H9 (cell line): ENCODE measurements around the gene PLEKHG3. TPM values are rescaled to one million over a fixed set of nuclear protein-coding genes. Genes with fewer than 3 reads are reported as not detected.

Source experiments
- DNase-seq: peaks from one replicate; pipeline ENCODE4 v3.0.0-alpha.2; 2017
- H2AFZ ChIP-seq: one replicate; pipeline ENCODE4 v1.6.1; 2013; ENCODE audit warnings: mild to moderate bottlenecking, low read length, control low read depth, moderate library complexity
- H2AK5ac ChIP-seq: 2 replicates; pipeline ENCODE4 v1.6.1; 2013; ENCODE audit warnings: low read length, control low read depth, mixed read lengths; ENCODE audit not compliant: insufficient read length
- H2BK120ac ChIP-seq: one replicate; pipeline ENCODE4 v1.6.1; 2013; ENCODE audit warnings: low read depth, mild to moderate bottlenecking, low read length, control low read depth, inconsistent platforms; ENCODE audit not compliant: poor library complexity, severe bottlenecking
- H2BK12ac ChIP-seq: 2 replicates; pipeline ENCODE4 v1.6.1; 2013; ENCODE audit warnings: low read length, control low read depth, mixed read lengths, low read depth; ENCODE audit not compliant: insufficient read length
- H2BK15ac ChIP-seq: 2 replicates; pipeline ENCODE4 v1.6.1; 2013; ENCODE audit warnings: low read depth, low read length, control low read depth
- H2BK20ac ChIP-seq: one replicate; pipeline ENCODE4 v1.6.1; 2013; ENCODE audit warnings: low read depth, mild to moderate bottlenecking, low read length, control low read depth, inconsistent platforms; ENCODE audit not compliant: poor library complexity, severe bottlenecking
- H2BK5ac ChIP-seq: 2 replicates; pipeline ENCODE4 v1.6.1; 2013; ENCODE audit warnings: low read length, control low read depth, mixed read lengths; ENCODE audit not compliant: insufficient read length
- H3K14ac ChIP-seq: 2 replicates; pipeline ENCODE4 v1.6.1; 2013; ENCODE audit warnings: low read length, control low read depth; ENCODE audit not compliant: insufficient read depth
- H3K18ac ChIP-seq: 2 replicates; pipeline ENCODE4 v1.6.1; 2013; ENCODE audit warnings: low read depth, mild to moderate bottlenecking, mixed read lengths, low read length, control low read depth; ENCODE audit not compliant: insufficient read length
- H3K23ac ChIP-seq: 2 replicates; pipeline ENCODE4 v1.6.1; 2013; ENCODE audit warnings: low read length, control low read depth, mixed read lengths, low read depth; ENCODE audit not compliant: insufficient read length
- H3K23me2 ChIP-seq: 2 replicates; pipeline ENCODE4 v1.6.1; 2013; ENCODE audit warnings: low read depth, mild to moderate bottlenecking, mixed read lengths, low read length, control low read depth; ENCODE audit not compliant: insufficient read length, poor library complexity, severe bottlenecking
- H3K27ac ChIP-seq: 2 replicates; pipeline ENCODE4 v1.5.1; 2013; ENCODE audit warnings: low read length, control low read depth, mixed read lengths, low read depth; ENCODE audit not compliant: insufficient read length
- H3K27me3 ChIP-seq: 2 replicates; pipeline ENCODE4 v1.6.1; 2013; ENCODE audit warnings: low read length, control low read depth, inconsistent platforms; ENCODE audit not compliant: insufficient read depth
- H3K4ac ChIP-seq: 2 replicates; pipeline ENCODE4 v1.6.1; 2013; ENCODE audit warnings: low read depth, mild to moderate bottlenecking, control low read depth, inconsistent platforms, low read length, moderate library complexity
- H3K4me1 ChIP-seq: 2 replicates; pipeline ENCODE4 v1.6.1; 2013; ENCODE audit warnings: low read length, control low read depth, inconsistent platforms; ENCODE audit not compliant: insufficient read depth
- H3K4me2 ChIP-seq: 2 replicates; pipeline ENCODE4 v1.6.1; 2013; ENCODE audit warnings: low read length, control low read depth, mixed read lengths; ENCODE audit not compliant: insufficient read length, insufficient read depth
- H3K56ac ChIP-seq: 2 replicates; pipeline ENCODE4 v1.6.1; 2013; ENCODE audit warnings: low read depth, mild to moderate bottlenecking, mixed read lengths, low read length, control low read depth; ENCODE audit not compliant: insufficient read length
- H3K79me1 ChIP-seq: 2 replicates; pipeline ENCODE4 v1.6.1; 2013; ENCODE audit warnings: low read depth, mild to moderate bottlenecking, moderate library complexity, low read length, control low read depth, inconsistent platforms; ENCODE audit not compliant: insufficient read depth, poor library complexity, severe bottlenecking
- H3K79me2 ChIP-seq: 2 replicates; pipeline ENCODE4 v1.6.1; 2013; ENCODE audit warnings: low read length, control low read depth, inconsistent platforms; ENCODE audit not compliant: insufficient read depth
- H3K9ac ChIP-seq: 2 replicates; pipeline ENCODE4 v1.6.1; 2013; ENCODE audit warnings: low read length, control low read depth, mixed read lengths; ENCODE audit not compliant: insufficient read length; ENCODE audit errors: extremely low read depth
- H3K9me3 ChIP-seq: one replicate; pipeline ENCODE4 v1.6.1; 2013; ENCODE audit warnings: low read depth, low read length, inconsistent platforms; ENCODE audit not compliant: control insufficient read depth
- H3T11ph ChIP-seq: one replicate; pipeline ENCODE4 v1.6.1; 2013; ENCODE audit warnings: mild to moderate bottlenecking, low read length, control low read depth, inconsistent platforms
- H4K20me1 ChIP-seq: one replicate; pipeline ENCODE4 v1.6.1; 2013; ENCODE audit not compliant: control insufficient read depth, insufficient read length, insufficient read depth
- H4K5ac ChIP-seq: 2 replicates; pipeline ENCODE4 v1.6.1; 2013; ENCODE audit warnings: low read depth, mild to moderate bottlenecking, mixed read lengths, low read length, control low read depth; ENCODE audit not compliant: insufficient read length
- H4K8ac ChIP-seq: replicated peaks from 2 replicates; pipeline ENCODE4 v1.6.1; 2013; ENCODE audit warnings: low read length, control low read depth, mixed read lengths, low read depth; ENCODE audit not compliant: insufficient read length
- H4K91ac ChIP-seq: 2 replicates; pipeline ENCODE4 v1.6.1; 2013; ENCODE audit warnings: low read depth, mild to moderate bottlenecking, moderate library complexity, mixed read lengths, low read length, control low read depth; ENCODE audit not compliant: insufficient read length
- H3K27ac Mint-ChIP-seq, 3 experiments: 2 replicates in 2 of 3; 3 replicates in 1 of 3; pipeline ENCODE4 v1.8.0; 2020 to 2021; ENCODE audit warnings: mixed read lengths in 3 of 3, mild to moderate bottlenecking in 1 of 3, moderate library complexity in 1 of 3
- H3K27me3 Mint-ChIP-seq: 2 replicates; pipeline ENCODE4 v1.8.0; 2021; ENCODE audit warnings: low read depth, mild to moderate bottlenecking, moderate library complexity, mixed read lengths
- H3K36me3 Mint-ChIP-seq, 3 experiments: 2 replicates in 2 of 3; 3 replicates in 1 of 3; pipeline ENCODE4 v1.8.0; 2020 to 2021; ENCODE audit warnings: low read depth in 3 of 3, mixed read lengths in 3 of 3; ENCODE audit not compliant: insufficient read depth in 1 of 3
- H3K4me1 Mint-ChIP-seq, 2 experiments: 2 replicates each; pipeline ENCODE4 v1.8.0; 2020; ENCODE audit warnings: mixed read lengths in 2 of 2
- H3K4me3 Mint-ChIP-seq, 2 experiments: 2 replicates in 1 of 2; 3 replicates in 1 of 2; pipeline ENCODE4 v1.8.0; 2020 to 2021; ENCODE audit warnings: mild to moderate bottlenecking in 2 of 2, mixed read lengths in 2 of 2, moderate library complexity in 1 of 2
- H3K9me3 Mint-ChIP-seq, 2 experiments: 2 replicates in 1 of 2; 3 replicates in 1 of 2; pipeline ENCODE4 v1.8.0; 2020; ENCODE audit warnings: mild to moderate bottlenecking in 2 of 2, mixed read lengths in 2 of 2, moderate library complexity in 1 of 2
- CTCF ChIP-seq: fragments of 200-600 bp; sonication (generic); conservative IDR thresholded peaks from 3 replicates; pipeline ENCODE4 v1.8.0; 2021; ENCODE audit warnings: antibody characterized with exemption, mild to moderate bottlenecking
- WGBS: extraction: QIAGEN DNeasy Blood & Tissue Kit; methylation state at CpG from one replicate; pipeline ENCODE4 v1.1.7; 2013; ENCODE audit warnings: missing lambda C conversion rate, low lambda C conversion rate, mixed read lengths; ENCODE audit not compliant: insufficient read length; ENCODE audit errors: extremely low coverage; 5-methylcytosine and 5-hydroxymethylcytosine counted together
- total RNA-seq: library from RNA; stranded (reverse); gene quantifications from 2 replicates; pipeline ENCODE4 v1.2.1, GENCODE V29; 2021

The PLEKHG3 gene
- total RNA-seq, 1 experiment from 2014 or later: 48.5 TPM

DNA sequence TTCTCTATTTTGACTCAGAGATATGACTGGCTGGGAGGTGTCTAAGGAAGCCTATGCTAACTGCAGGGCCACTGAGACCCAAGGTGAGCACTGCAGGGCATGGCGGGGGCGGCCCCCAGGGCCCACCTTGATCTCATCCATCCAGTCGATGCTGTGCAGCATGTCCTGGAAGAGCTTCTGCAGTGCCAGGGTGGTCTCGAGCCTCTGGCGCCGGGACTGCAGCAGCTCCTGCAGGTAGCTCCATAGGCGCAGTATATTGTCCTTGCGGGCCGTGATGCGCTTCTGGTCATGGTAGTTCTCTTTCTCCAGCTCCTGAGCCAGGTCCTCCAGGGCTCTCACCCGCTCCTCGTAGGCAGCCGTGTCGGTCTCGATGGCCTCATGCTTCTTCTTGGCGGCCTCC lies 91.0 kb downstream of the PLEKHG3 start:
- Histone ChIP-seq H3T11ph (no peak overlapping the region), H4K5ac (no peak overlapping the region), H4K20me1 (no peaks in the 10 kb centered on the region), H4K91ac (no peak overlapping the region), H3K27me3 (no peaks in the 10 kb centered on the region), H3K9me3 (no peaks in the 10 kb centered on the region), H3K9ac (no peak overlapping the region), H3K18ac (no peak overlapping the region), H3K23me2 (no peaks in the 10 kb centered on the region), H3K14ac (no peak overlapping the region), H2BK5ac (no peak overlapping the region), H2BK12ac (no peak overlapping the region), H3K79me1 (no peaks in the 10 kb centered on the region), H2BK20ac (no peak overlapping the region), H3K27ac (no peak overlapping the region), H3K4me2 (no peak overlapping the region), H2AFZ (no peak overlapping the region), H3K23ac (no peak overlapping the region), H3K79me2 (no peaks in the 10 kb centered on the region), H3K4ac (no peak overlapping the region), H2BK120ac (no peak overlapping the region), H2BK15ac (no peak overlapping the region), H3K4me1 (no peaks in the 10 kb centered on the region), H4K8ac (no peak overlapping the region), H3K56ac (no peak overlapping the region), H2AK5ac (no peak overlapping the region)
- peaks cover 12 to 14% of the 10 kb centered on the region in 2 experiments for H3K4me1 Mint-ChIP-seq
- H3K4me3 Mint-ChIP-seq: no peak overlapping the region
- H3K27ac Mint-ChIP-seq: no peak overlapping the region
- H3K27me3 Mint-ChIP-seq: no peaks in the 10 kb centered on the region
- no peaks in the 10 kb centered on the region for H3K9me3 Mint-ChIP-seq
- no peak for TF ChIP-seq CTCF
- no CpG with 5 or more reads among the region's 16 CpGs for WGBS
- H3K36me3 Mint-ChIP-seq: peaks cover 0 to 3% (median 0%) of the 10 kb centered on the region in 3 experiments; a peak in 2 of 7 replicates
- DNase-seq: no peak
